HG03039 (cell line): ENCODE results near the gene ZNF331.
"Not testable (repeated sequence)": the region's sequence is repeated elsewhere in the genome, so short reads cannot be mapped to it uniquely, and the experiment has no call there.

Experiments
- ATAC-seq: cut with Tn5 transposase; IDR thresholded peaks from one replicate; pipeline ENCODE4 v1.9.1; 2021; ENCODE audit warnings: mild to moderate bottlenecking, moderate library complexity; ENCODE audit not compliant: unreplicated experiment

Gene ZNF331

GRCh38 chr19:53537521-53538377, at the start of gene ZNF331:
TSS of gene ZNF331 (plus strand) at chr19:53538145. CDS start at chr19:53569377, 31,232 bp downstream.
- peak; percentile 57 for ATAC-seq

GRCh38 chr19:53492153-53492552, 45.8 kb upstream of the ZNF331 start:
- no peak for ATAC-seq

- not testable (repeated sequence) for ATAC-seq
Observed at GRCh38 chr19:53497311-53498023, 40.5 kb upstream of the ZNF331 start.

GRCh38 chr19:53498024-53498395, 39.9 kb upstream of the ZNF331 start:
- not testable (repeated sequence) for ATAC-seq

- not testable (repeated sequence) for ATAC-seq
Observed at GRCh38 chr19:53503151-53503550, 34.8 kb upstream of the ZNF331 start.

GRCh38 chr19:53503671-53504364, 34.1 kb upstream of the ZNF331 start:
- not testable (repeated sequence) for ATAC-seq

GRCh38 chr19:53504365-53504703, 33.6 kb upstream of the ZNF331 start:
- not testable (repeated sequence) for ATAC-seq

- no peak for ATAC-seq
Observed at GRCh38 chr19:53504885-53505284, 33.1 kb upstream of the ZNF331 start.

- ATAC-seq: no peak
Observed at GRCh38 chr19:53506728-53507127, 31.2 kb upstream of the ZNF331 start.

- no peak for ATAC-seq
Observed at GRCh38 chr19:53507523-53508442, 30.2 kb upstream of the ZNF331 start.

- no peak for ATAC-seq
Observed at GRCh38 chr19:53509443-53509842, 28.5 kb upstream of the ZNF331 start.

GRCh38 chr19:53509845-53510244, 28.1 kb upstream of the ZNF331 start:
- ATAC-seq: no peak

- ATAC-seq: no peak
Observed at GRCh38 chr19:53511357-53511756, 26.6 kb upstream of the ZNF331 start.

GRCh38 chr19:53511933-53512374, 26.0 kb upstream of the ZNF331 start:
- ATAC-seq: no peak

- ATAC-seq: not testable (repeated sequence)
Observed at GRCh38 chr19:53515047-53515446, 22.9 kb upstream of the ZNF331 start.

- ATAC-seq: no peak
Observed at GRCh38 chr19:53517114-53517741, 20.7 kb upstream of the ZNF331 start.

GRCh38 chr19:53518121-53518520, 19.8 kb upstream of the ZNF331 start:
- no peak for ATAC-seq

GRCh38 chr19:53518716-53519115, 19.2 kb upstream of the ZNF331 start:
- no peak for ATAC-seq

GRCh38 chr19:53519446-53519845, 18.5 kb upstream of the ZNF331 start:
- no peak for ATAC-seq

- ATAC-seq: no peak
Observed at GRCh38 chr19:53520163-53520546, 17.8 kb upstream of the ZNF331 start.
